Smooth muscle cell (in vitro differentiated cells): ENCODE measurements around the gene GALNT9. TPM values are rescaled to one million over a fixed set of nuclear protein-coding genes. Genes with fewer than 3 reads are reported as not detected.

Experiments used
- DNase-seq: peaks from one replicate; lab custom pipeline; 2025; ENCODE audit not compliant: unreplicated experiment; lab: John Stamatoyannopoulos, UW
- H2AFZ ChIP-seq: fragments of 200-600 bp; sonication (generic); 2 replicates; pipeline ENCODE4 v1.6.0; 2016; ENCODE audit warnings: antibody characterized with exemption, low read depth, mild to moderate bottlenecking
- H3F3A ChIP-seq: fragments of 200-600 bp; sonication (generic); 2 replicates; pipeline ENCODE4 v1.6.0; 2017; ENCODE audit warnings: antibody characterized with exemption, low read depth
- H3K27ac ChIP-seq: fragments of 200-600 bp; sonication (generic); 2 replicates; pipeline ENCODE4 v1.5.1; 2016; ENCODE audit warnings: low read depth, mild to moderate bottlenecking
- H3K27me3 ChIP-seq: fragments of 200-600 bp; sonication (generic); 2 replicates; pipeline ENCODE4 v1.6.1; 2016; ENCODE audit warnings: low read depth, mild to moderate bottlenecking
- H3K36me3 ChIP-seq: fragments of 200-600 bp; sonication (generic); 2 replicates; pipeline ENCODE4 v1.5.1; 2016; ENCODE audit warnings: low read depth
- H3K4me1 ChIP-seq: fragments of 200-600 bp; sonication (generic); 2 replicates; pipeline ENCODE4 v1.5.1; 2016; ENCODE audit warnings: low read depth
- H3K4me2 ChIP-seq: fragments of 200-600 bp; sonication (generic); 2 replicates; pipeline ENCODE4 v1.6.0; 2016; ENCODE audit warnings: mild to moderate bottlenecking
- H3K4me3 ChIP-seq: fragments of 200-600 bp; sonication (generic); 2 replicates; pipeline ENCODE4 v1.5.1; 2016; ENCODE audit warnings: mild to moderate bottlenecking
- H3K79me2 ChIP-seq: fragments of 200-600 bp; sonication (generic); 2 replicates; pipeline ENCODE4 v1.6.0; 2016; ENCODE audit warnings: low read depth, mild to moderate bottlenecking
- H3K9ac ChIP-seq: fragments of 200-600 bp; sonication (generic); 2 replicates; pipeline ENCODE4 v1.6.0; 2016; ENCODE audit warnings: low read depth
- H3K9me3 ChIP-seq: fragments of 200-600 bp; sonication (generic); replicated peaks from 2 replicates; pipeline ENCODE4 v1.5.1; 2016; ENCODE audit warnings: low read depth
- H4K20me1 ChIP-seq: fragments of 200-600 bp; sonication (generic); 2 replicates; pipeline ENCODE4 v1.6.0; 2016; ENCODE audit warnings: low read depth
- WGBS: methylation state at CpG from one replicate; pipeline ENCODE4 v1.1.7; 2016; ENCODE audit warnings: low lambda C conversion rate; 5-methylcytosine and 5-hydroxymethylcytosine counted together
- polyA plus RNA-seq: library from polyadenylated mRNA; unstranded; fragments of >200 nt; fragmentation: Nextera tagmentation; extraction: Ambion mirVana; gene quantifications from 2 replicates; pipeline ENCODE4 v1.2.1, GENCODE V29; 2016
- total RNA-seq: library from RNA; depleted of rRNA; stranded (reverse); fragments of >200 nt; gene quantifications from 2 replicates; pipeline ENCODE4 v1.2.3, GENCODE V29; 2014
- TF ChIP-seq, protein P1 (sequence below): fragments of 200-600 bp; sonication (generic); IDR thresholded peaks from 2 replicates; pipeline ENCODE4 v1.5.1; 2017; ENCODE audit warnings: borderline replicate concordance, mild to moderate bottlenecking, antibody characterized with exemption; ENCODE audit not compliant: insufficient read depth, poor library complexity, severe bottlenecking

Gene GALNT9
- total and polyA plus RNA-seq, 2 experiments from 2014 or later: 1.1 TPM; not detected in 1

DNA sequence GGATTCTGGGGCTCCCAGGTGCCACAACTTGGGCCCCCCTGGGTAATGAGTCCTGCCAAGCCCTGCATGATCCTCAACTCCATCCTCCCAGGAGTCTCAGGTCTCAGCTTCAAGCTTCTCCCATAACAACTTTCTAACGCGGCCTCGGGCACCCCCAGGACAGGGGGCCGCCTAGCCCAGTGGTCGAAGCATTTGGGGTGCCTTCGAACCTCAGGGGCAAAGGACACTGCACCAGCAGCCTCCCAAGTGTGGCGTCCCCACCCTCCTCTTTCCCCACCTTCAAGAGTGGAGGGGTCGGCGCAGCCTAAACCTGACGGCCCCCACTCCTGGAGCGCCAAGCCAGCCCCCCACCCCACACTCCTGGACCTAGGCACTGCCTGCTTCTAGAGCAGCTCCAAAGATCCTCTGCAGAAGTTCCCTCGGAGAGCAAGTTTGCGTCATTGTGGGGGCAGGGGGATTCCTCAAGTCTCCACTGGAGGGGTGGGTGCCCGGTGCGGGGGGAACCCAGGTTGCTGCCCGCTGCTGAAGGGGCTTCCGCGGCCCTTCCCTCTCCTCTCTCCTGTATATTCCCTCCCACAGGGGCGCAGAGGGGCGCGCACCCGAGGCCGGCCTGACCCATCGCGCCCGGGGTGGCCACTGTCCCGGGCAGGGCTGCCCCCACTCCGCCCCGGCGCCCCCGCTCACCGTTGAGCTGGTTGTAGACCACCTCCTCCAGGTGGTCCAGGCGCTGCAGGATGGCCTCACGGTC, 933 bp downstream of the GALNT9 start:
- H3K9ac ChIP-seq: no peak overlapping the region
- WGBS: 84% methylated on average over 31 of the region's 34 CpGs
- no peaks in the 10 kb centered on the region for H3F3A ChIP-seq
- no peaks in the 10 kb centered on the region for H3K79me2 ChIP-seq
- peaks cover 42% of the 10 kb centered on the region for H3K27me3 ChIP-seq
- H3K4me2 ChIP-seq: peak overlapping the region; percentile 33
- H3K4me1 ChIP-seq: no peaks in the 10 kb centered on the region
- no peak for DNase-seq
- H3K4me3 ChIP-seq: no peak overlapping the region
- H3K27ac ChIP-seq: no peak overlapping the region
- H3K36me3 ChIP-seq: no peaks in the 10 kb centered on the region
- TF ChIP-seq, protein P1, sequence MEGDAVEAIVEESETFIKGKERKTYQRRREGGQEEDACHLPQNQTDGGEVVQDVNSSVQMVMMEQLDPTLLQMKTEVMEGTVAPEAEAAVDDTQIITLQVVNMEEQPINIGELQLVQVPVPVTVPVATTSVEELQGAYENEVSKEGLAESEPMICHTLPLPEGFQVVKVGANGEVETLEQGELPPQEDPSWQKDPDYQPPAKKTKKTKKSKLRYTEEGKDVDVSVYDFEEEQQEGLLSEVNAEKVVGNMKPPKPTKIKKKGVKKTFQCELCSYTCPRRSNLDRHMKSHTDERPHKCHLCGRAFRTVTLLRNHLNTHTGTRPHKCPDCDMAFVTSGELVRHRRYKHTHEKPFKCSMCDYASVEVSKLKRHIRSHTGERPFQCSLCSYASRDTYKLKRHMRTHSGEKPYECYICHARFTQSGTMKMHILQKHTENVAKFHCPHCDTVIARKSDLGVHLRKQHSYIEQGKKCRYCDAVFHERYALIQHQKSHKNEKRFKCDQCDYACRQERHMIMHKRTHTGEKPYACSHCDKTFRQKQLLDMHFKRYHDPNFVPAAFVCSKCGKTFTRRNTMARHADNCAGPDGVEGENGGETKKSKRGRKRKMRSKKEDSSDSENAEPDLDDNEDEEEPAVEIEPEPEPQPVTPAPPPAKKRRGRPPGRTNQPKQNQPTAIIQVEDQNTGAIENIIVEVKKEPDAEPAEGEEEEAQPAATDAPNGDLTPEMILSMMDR: no peak
- no peaks in the 10 kb centered on the region for H3K9me3 ChIP-seq
- no peaks in the 10 kb centered on the region for H4K20me1 ChIP-seq
- no peak overlapping the region for H2AFZ ChIP-seq

GRCh38 chr12:132327336-132328171, 1.8 kb downstream of the GALNT9 start:
- H3K4me2 ChIP-seq: peak overlapping the region; percentile 33
- H3K27ac ChIP-seq: no peak overlapping the region
- no peaks in the 10 kb centered on the region for H3K36me3 ChIP-seq
- H3K9ac ChIP-seq: no peak overlapping the region
- DNase-seq: no peak
- H3K4me3 ChIP-seq: no peak overlapping the region
- peaks cover 42% of the 10 kb centered on the region for H3K27me3 ChIP-seq
- TF ChIP-seq, protein P1: no peak
- no peaks in the 10 kb centered on the region for H3K4me1 ChIP-seq
- no peaks in the 10 kb centered on the region for H3K79me2 ChIP-seq
- WGBS: 35% methylated on average over 29 of the region's 32 CpGs
- H2AFZ ChIP-seq: no peak overlapping the region
- H3K9me3 ChIP-seq: no peaks in the 10 kb centered on the region
- H4K20me1 ChIP-seq: no peaks in the 10 kb centered on the region
- no peaks in the 10 kb centered on the region for H3F3A ChIP-seq

- Histone ChIP-seq H3F3A (no peaks in the 10 kb centered on the region), H3K36me3 (no peaks in the 10 kb centered on the region), H3K27me3 (peaks cover 36% of the 10 kb centered on the region), H3K9ac (no peak overlapping the region), H3K79me2 (no peaks in the 10 kb centered on the region), H4K20me1 (no peaks in the 10 kb centered on the region), H3K4me2 (no peak overlapping the region), H2AFZ (no peak overlapping the region), H3K9me3 (no peaks in the 10 kb centered on the region), H3K4me3 (no peak overlapping the region), H3K27ac (no peak overlapping the region), H3K4me1 (no peaks in the 10 kb centered on the region)
- TF ChIP-seq, protein P1: no peak
- WGBS: 88% methylated on average over 11 of the region's 11 CpGs
- no peak for DNase-seq
Observed at GRCh38 chr12:132326646-132327045, 2.7 kb downstream of the GALNT9 start.
